Astrocyte of the hippocampus (primary cell): ENCODE data around the gene LTA.

ENCODE experiments used
- DNase-seq: peaks from one replicate; pipeline ENCODE4 v3.0.0; 2011; ENCODE audit warnings: low read depth, low spot score

The LTA gene

DNA sequence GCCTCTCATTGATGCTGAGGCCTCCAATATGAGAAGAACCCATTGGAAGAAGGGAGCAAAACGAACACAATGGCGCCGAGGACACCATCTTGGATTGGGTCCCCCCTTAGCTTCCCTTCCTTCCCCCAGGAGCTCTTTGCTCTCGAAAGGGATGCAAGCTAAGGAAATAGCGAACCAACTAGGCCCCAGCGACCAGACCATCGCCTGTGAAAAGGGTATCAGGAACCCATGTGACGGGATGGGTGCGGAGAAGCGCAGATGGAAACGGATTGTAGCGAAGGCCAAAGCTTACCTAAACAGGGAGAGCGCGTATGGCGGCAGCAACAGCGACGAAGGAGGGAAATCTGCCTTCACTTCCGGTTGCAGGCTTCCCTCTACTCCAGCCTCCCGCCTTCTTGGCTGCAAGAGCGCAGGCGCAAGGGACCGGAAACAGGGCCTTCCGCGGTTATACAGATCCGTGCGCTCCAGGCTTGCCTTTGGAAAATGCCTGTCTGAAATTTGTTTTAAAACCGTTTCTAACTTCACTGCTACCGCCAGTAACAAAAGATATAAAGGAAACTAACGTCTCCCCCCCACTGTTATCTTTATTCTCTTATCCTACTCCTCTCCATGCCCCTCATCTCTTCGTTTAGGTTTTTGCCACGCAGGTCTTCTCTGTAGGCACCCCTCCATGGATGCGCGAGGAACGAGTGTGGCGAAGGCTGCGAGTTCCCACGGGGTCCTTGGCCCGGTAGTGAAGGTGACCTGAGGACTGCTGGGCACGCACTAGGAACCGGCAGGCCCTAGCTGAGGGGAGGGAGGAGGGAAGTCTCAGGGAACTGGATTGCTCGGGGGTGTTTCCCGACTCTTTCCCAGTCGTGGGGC is 30.2 kb upstream of the LTA start, which contains the start of gene DDX39B:
Gene DDX39B (minus strand): TSS at position 346 of the 864 bp plus-strand sequence. CDS start 1,471 bp downstream, outside the sequence.
- DNase-seq, result peak; percentile 98

DNA sequence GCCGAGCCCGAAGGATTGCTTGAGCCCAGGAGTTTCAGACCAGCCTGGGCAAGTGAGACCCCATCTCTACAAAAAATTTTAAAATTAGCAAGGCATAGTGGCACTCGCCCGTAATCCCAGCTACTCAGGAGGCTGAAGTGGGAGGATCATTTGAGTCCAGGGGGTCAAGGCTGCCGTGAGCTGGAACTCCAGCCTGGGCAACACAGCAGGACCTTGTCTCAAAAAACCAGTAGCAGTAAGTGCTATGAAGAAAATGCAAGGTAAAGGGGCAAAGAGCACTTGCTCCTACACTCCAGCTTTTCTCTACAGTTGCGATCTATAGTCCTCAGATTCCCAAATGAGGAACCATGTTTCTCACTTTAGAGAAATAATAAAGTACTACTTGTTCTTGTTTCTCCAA is 28.4 kb upstream of the LTA start:
- DNase-seq, result no peak

DNA sequence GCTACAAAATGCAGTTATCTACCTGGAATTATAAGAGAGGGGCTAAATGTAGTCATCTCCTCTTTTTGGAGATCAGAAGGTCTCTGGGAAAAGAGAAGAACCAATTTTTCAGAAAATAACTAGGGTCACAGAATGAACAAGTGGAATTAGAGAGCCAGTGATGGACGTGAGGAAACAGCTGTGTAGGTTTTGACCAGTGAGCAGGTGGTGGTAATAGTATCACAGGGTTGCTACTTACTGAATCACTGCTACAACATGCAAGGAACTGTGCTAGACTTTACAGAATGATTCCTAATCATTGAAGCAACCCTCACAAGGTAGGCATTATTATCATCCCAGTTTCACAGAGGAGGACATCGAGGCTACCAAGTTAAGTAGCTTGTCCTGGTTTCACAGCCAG is 27.4 kb upstream of the LTA start:
- DNase-seq, result no peak

DNA sequence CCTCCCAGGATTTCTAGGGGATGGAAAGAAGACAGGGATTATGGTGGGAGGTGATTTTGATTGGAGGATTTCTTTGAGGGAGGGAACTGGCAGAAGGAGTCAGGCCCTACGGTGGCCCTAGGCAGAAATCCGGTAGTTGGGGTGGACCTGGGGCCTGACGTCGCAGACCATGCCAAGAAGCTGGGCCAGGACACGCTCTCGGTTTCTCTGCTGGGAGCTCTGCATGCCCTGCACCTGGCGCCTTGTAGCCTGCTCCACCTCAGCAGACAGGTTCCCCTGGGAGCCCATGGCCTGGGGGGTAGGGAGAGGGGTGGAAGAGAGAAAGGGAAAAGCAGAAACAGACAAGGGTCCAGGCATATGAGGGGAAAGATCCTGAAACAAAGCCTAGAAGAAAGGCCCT is 26.8 kb upstream of the LTA start:
- no peak for DNase-seq

DNA sequence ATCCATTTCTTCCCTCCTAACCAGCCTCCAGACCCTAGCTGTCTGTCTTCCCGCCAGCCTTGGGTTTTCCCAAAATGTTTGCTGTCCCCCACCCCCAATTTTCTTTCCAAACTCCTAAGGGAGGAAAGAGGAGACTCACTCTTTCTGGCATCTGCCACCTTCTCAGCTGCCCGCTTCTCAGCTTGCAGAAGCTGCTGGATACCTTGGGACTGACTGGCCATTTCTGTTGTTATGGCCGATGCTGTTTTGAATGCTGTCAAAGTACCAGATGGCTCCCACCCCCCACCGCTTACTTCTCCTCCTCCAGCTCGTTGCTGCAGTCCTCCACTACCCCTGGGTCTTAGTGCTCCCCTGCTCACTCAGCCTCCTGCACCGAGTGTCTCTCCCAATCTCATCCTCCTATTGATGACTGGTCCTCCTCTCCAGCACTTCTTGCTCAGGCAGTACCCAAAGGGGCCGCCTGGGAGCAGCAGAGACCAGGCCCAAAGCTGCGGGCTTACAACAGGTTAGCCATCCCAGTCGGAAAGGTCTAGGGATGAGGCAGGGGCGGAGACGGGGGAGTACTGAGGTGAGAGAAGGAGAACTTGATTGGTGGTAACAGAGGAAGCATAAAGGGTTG is 25.6 kb upstream of the LTA start, which contains the start of gene ATP6V1G2:
Gene ATP6V1G2 (minus strand): TSS at position 270 of the 619 bp plus-strand sequence. CDS start 49 bp downstream, at position 221.
- peak; percentile 95 for DNase-seq

DNA sequence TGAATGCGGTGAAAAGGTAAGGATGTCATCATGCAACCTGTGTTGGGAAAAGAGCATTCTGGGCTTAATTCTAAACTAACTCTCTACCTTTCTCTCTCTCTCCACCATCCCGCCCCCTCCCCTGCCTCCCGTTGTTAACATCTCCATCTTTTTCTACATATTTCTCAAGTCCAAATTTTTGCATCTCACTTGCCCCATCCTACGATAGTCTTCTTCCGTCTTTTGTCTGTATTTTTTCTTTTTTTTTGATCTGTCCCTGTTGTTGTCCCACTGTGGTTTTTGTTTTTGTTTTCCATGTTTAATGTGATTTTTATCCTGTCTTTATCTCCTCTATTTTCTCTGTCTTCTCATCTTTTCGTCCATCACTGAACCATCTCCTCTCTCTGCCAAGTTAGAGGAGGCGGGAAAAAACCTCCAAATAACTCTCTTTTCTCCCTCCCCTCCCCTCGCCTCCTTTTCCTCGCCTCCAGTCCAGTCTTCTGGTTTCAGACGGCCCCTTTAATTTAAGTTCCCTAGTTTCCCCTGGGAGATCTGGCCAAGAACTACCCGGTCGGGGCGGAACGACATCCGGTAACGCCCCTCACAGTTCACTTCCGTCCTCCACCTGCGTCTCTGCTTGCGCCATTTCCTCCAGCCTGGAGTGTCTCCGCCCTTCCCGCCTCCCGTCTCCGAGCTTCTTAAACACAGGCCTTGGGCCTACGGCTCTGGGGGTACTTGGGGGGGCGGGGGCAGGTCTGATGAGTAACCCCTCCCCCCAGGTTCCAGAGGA is 24.9 kb upstream of the LTA start, which contains the start of gene NFKBIL1:
Gene NFKBIL1 (plus strand): TSS at position 651 of the 769 bp plus-strand sequence. CDS start 87 bp downstream, at position 738.
- DNase-seq, result peak; percentile 98

DNA sequence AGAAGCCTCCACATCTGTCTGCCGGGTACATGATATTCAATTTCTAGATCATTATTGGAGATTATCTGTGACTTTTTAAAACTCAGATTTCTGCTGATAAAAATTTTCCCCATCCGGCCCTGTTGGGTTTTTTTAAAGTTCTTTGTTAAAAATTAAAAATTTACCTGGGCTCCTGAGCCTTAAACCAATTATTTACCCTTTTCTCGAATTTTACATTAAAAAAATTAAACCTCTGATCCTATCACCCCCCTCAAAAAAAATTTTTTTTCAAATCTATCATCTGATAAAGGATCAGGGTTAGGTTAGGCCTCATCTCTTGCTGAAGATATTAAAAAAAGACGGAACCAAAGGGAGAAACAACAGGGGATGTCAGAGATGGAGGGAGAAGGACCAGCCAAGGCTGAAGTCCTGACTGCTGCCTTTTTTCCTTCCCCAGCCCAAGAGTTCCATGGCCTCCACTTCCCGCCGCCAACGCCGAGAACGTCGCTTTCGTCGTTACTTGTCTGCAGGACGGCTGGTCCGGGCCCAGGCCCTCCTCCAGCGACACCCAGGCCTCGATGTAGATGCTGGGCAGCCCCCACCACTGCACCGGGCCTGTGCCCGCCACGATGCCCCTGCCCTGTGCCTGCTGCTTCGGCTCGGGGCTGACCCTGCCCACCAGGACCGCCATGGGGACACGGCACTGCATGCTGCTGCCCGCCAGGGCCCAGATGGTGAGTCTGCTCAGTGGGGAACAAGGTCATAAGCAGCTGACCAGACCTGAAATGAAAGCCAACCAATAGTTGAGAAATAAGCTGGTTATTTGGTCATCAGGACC is 24.2 kb upstream of the LTA start:
- DNase-seq, result no peak

DNA sequence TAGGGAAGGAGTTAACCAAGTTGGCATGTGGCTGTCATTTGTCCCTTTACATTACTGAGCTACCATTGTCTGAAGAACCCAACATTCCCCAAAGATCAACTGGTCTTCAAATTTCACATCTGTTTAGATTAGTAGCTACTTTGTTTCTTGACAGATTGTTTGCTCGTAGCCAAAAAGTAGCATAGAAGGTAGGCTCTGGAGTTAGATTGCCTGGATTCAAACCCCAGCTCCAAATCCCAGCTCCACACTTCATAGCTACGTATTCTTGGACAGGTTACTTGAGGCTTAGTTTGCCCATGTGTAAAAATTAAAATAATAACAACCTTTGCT is 23.6 kb upstream of the LTA start:
- no peak for DNase-seq

DNA sequence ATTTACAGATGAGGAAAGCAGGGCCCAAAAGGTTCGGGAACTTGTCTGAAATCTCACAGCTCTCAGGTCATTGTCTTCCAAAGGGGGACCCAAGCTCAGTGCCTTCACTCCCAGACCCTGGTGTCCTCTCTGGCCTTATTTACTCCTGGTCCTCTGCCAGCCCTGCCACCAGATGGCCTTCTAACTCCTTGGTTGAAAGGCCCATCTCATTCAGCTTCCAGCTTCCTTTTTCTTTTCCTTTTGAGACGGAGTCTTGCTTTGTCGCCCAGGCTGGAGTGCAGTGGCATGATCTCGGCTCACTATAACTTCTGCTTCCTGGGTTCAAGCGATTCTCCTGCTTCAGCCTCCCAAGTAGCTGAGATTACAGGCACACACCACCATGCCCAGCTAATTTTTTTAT is 20.7 kb upstream of the LTA start:
- peak; percentile 50 for DNase-seq

DNA sequence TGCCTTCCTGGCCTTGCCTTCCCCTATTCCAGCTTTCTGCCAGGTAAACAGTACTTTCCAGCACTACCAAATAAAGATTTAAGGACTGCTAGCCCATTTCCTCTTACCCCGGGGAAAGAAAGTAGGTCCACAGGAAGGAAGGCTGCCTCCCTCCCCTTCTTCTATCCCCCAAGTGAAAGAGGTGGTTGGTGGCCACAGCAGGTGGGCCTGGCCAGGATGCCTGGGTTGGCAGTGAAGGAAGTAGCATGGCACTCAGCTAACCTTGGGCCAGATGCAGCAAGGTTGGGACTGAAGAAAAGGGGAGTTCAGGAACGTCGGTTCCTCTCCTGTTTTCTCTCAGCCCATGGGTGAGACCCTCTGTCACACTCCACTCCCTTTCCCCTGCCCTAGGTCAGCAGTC is 15.8 kb upstream of the LTA start:
- DNase-seq, result no peak

DNA sequence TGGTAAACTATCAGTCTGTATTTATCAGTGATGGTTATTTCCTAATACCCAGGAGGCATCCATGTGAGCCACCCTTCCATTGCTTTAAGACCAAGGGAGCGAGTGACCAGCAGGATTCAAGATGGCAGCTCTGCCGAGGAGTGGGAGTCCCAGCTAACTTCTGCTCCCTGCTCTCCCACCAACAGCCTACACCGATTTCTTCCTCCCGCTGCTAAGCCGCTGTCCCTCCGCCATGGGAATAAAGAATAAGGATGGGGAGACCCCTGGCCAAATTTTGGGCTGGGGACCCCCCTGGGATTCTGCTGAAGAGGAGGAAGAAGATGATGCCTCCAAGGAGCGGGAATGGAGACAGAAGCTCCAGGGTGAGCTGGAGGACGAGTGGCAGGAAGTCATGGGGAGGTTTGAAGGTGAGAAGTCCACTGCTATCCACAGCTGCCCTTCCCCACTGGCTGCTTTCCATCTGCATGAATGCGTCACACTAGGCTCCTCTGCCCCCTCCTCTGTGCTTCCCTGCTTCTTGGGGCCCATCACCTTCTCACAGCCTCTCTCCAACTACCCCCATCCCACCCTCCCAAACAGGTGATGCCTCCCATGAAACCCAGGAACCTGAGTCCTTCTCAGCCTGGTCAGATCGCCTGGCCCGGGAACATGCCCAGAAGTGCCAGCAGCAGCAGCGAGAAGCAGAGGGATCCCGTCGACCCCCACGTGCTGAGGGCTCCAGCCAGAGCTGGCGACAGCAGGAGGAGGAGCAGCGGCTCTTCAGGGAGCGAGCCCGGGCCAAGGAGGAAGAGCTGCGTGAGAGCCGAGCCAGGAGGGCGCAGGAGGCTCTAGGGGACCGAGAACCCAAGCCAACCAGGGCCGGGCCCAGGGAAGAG is 14.4 kb upstream of the LTA start:
- no peak for DNase-seq

DNA sequence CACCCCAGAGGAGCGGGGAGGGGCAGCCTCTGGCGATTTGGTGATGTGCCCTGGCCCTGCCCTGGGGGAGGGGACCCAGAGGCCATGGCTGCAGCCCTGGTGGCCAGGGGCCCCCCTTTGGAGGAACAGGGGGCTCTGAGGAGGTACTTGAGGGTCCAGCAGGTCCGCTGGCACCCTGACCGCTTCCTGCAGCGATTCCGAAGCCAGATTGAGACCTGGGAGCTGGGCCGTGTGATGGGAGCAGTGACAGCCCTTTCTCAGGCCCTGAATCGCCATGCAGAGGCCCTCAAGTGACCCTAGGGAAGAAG is 13.8 kb upstream of the LTA start:
- no peak for DNase-seq

DNA sequence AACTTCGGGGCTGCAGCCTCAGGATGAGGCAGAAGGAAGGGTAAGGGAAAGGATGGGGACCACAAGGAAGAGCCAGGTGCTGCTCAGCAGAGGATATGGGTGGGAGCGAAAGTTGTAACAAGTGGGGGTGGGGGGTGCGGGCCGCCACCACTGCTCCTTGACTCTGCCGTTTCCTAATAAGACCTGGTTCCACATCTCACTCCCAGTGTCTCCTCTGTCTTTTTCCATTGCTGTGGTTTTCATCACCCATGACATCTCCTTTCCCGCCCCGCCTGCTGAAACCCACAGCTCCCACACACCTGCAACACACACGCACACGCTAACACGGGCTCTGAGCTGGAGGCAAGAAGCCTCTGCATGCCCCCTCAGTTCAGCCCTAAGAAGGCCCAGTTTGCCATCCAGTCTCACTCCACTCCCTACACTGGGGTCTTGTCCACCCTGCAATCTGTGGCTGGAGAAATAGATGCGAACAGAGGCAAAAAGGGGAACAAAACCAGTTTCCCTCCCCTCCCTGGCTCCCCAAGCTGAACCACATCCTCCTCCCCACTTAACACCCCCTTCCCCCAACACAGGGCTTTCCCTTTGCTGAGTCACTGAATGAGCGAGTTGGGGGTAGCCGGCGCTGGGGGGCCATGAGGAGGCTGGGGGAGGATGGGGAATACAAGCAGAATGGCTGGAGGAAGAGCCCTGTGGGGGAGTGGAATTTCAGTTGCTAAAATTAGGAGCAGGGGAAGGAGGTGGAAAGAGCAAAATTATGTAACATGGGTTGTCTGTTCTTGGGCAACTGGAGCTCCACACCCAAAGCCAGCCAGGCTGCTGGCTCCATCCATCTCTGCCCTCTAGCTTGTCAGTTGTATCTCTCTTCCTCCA is 13.2 kb upstream of the LTA start:
- DNase-seq, result no peak

DNA sequence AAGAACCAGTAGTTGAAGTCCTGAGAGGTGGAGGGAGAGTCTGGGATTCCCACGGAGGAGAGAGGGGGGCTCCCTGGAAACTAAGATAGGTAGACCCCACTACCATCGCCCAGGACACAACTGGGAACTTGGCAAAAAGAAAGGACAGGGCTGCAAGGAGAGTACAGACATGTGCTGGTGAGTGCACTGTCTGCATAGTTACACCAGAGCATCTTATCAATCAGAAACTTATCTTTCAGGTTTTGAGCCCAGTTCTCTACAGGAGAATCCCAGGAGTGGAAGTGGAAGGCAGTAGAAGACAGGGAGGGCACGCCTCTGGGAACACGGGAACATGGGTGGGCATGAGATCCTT is 12.5 kb upstream of the LTA start:
- no peak for DNase-seq

DNA sequence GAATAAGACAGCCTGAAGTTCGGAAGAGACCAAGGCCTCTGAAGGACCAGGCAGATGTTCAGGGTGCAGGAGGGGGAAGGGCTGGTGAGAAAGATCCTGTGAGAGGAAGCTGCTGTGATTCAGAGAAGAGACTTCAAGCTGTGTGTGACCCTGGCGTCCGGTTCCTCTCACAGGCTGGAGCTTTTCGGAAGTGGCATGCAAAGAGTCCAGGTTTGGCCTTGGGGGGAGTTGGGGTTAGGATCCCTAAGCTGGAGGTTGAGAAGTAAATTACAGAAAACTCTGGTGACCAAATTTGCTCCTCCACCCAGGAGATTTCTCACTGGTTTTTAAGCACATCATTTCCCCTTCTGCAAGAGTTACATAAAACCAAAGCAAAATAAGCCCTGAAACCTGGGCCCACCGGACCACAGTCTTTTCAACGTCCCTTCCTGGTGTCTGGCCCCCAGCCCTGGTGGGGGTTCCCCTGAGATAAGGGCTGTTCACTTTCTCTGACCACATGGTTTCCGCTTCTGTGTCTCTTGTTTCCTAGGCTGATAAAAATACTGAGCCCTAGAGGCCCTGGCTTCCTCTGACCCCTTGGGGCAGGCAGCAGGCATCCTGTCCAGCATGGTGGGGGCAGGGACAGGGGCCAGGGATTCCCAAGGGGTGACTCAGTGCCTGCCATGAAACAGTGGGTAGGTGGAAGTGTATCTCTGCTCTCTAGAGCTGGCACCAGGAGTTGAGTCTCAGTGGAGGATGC is 12.0 kb upstream of the LTA start:
- peak; percentile 75 for DNase-seq

DNA sequence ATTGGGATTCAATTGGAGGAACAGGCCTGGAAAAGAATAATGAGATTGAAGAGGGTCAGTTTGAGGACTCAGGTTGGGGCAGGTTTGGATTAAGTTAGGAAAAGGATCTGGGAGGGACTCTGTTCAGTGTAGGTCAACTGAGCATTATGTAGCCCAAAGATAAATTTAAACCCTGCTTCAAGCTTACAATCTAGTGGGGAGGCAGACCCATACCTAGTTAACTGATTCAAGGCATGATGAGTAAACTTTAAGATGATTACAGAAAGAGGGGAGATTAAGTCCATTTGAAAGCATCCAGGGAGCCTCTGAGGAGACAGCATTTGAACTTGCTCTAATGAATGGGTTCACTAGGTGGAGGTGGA is 11.4 kb upstream of the LTA start:
- DNase-seq, result no peak

DNA sequence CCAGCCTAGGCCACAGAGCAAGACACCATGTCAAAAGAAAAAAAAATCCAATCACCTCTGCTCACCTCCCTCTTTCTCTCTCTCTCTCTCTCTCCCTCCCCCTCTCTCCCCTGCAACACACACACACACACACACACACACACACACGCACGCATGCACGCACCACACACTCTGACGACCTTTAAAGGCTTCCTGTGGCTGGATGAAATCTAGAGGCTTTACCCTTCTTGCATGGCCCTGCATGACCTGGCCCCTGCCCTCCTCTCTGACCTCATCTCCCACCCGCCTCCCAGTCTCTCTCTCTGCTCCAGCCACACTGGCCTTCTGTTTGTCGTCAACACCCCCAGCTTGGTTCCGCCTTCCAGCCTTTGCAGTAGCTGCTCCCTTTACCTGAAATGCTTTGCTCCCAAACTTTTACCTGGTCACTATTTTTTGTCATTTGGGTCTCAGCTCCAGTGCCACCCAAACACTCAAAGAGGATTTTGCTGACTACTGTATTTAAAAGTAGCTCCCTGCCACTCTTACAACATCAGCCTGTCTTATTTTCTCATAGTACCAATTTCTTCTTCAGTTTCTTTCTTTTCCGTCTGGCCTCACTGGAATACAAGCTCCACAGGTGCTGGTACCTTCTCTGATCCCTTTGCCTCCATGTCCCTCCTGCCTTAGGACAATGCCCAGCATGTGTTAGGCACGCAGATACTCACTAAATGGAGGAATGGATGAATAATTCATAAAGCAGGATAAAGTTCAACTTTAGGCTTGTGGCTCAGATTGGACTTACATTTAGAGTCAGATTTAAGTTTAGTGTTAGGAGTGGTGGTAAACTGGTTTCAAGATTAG is 4.3 kb upstream of the LTA start:
- no peak for DNase-seq

DNA sequence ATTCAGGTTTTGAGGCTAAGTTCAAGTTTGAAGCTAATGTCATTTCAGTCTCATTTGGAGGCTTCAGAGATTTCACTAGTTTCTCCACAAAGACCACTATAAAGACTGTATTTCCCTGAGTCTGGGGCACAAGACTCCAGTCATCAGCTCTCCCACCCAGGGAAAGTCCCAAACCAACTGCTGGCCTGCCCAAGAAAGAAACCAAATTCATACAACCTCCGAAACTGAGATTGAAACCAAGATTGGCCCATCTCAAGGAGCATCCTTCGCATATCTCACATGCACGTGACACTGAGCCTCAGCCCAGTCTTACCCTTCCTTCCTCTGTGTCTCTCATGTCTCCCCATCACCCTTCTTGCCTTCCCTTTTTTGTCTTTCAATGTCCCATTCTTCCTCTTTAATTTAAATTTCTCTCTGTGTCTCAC is 3.5 kb upstream of the LTA start:
- DNase-seq, result no peak
